ENCODE measurements around the gene CD200. TPM values are rescaled to one million over a fixed set of nuclear protein-coding genes. Genes with fewer than 3 reads are reported as not detected.

CD200 gene
- total RNA-seq, 4 donors from 2014 or later = 2.7 to 5.3 (median 3.6) TPM

DNA sequence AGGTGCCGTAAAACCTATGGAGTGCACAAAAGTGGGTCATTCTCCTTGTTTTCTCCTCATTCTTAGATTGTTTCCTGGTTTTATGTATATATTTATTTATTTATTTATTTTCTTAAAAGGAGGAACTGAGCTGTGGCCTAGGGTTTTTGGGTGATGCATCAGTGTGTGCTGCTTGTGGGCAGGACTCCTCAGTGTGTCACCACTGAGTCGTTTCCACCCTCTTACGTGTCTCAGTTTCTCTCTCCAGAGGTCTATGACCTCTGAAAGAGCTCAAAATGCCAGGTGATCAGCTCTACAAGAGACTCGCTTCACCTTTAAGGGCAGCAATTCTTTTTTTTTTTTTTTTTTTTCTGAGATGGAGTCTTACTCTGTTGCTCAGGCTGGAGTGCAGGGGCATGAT is 72.9 kb downstream of the CD200 start:
- Histone ChIP-seq H3K27me3 (no peaks in the 10 kb centered on the region), H3K27ac (no peak overlapping the region), H3K36me3 (no peaks in the 10 kb centered on the region), H3K4me1 (no peaks in the 10 kb centered on the region), H3K9me3 (no peaks in the 10 kb centered on the region), H3K4me3 (no peak overlapping the region)
- TF ChIP-seq POLR2AphosphoS5 (IDR thresholded peaks at IDR 0.05) (no peak), EP300 (IDR thresholded peaks at IDR 0.05) (no peak), CTCF (IDR thresholded peaks at IDR 0.05) (no peak), POLR2A (IDR thresholded peaks at IDR 0.05) (no peak)
- 81% methylated on average over 4 of the region's 4 CpGs for WGBS
- no peak for DNase-seq (ENCODE audit: low spot score in 2 of 2)

DNA sequence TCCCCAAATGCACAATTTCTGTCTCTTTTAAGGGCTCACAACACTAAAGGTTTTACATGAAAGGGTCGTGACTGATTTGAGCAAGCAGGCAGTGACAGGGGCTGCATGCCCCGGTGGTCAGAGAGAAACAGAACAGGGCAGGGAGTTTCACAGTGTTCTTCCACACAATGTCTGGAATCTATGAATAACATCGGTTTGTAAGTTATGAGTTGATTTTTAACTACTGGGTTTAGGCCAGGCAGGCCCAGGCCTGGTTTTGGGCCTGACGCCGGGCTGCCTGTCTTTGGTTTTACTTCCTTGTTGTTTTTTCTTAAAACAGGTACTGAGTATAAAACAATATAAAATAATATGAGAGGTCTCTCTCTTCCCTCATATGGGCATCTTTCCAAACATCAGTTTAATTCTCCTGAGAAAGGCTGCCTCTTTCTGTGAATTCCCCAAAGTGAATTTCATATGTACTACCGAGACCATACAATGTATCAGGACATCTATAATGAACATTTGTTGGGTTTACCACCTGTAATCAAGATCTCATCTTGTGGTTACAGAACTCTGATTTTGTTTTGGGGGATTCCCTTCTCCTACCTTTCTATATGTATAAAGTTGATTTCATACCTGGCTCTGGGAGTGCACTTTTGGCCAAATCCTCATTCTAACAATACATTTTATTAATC is 74.4 kb downstream of the CD200 start:
- Histone ChIP-seq H3K4me3 (no peak overlapping the region), H3K27me3 (no peaks in the 10 kb centered on the region), H3K4me1 (no peaks in the 10 kb centered on the region), H3K27ac (peak overlapping the region; percentile 58), H3K9me3 (no peaks in the 10 kb centered on the region), H3K36me3 (no peaks in the 10 kb centered on the region)
- DNase-seq (ENCODE audit: low spot score in 2 of 2) = no peak
- 59% methylated on average over 6 of the region's 6 CpGs for WGBS
- TF ChIP-seq EP300 (IDR thresholded peaks at IDR 0.05) (no peak), POLR2AphosphoS5 (IDR thresholded peaks at IDR 0.05) (no peak), POLR2A (IDR thresholded peaks at IDR 0.05) (no peak), CTCF (IDR thresholded peaks at IDR 0.05) (no peak)

- TF ChIP-seq CTCF (IDR thresholded peaks at IDR 0.05) = no peak
- no peak for TF ChIP-seq EP300 (IDR thresholded peaks at IDR 0.05)
- TF ChIP-seq POLR2AphosphoS5 (IDR thresholded peaks at IDR 0.05) = no peak
- no peak for TF ChIP-seq POLR2A (IDR thresholded peaks at IDR 0.05)
- Histone ChIP-seq H3K4me3 (no peak overlapping the region), H3K9me3 (no peaks in the 10 kb centered on the region), H3K4me1 (no peaks in the 10 kb centered on the region), H3K36me3 (no peaks in the 10 kb centered on the region), H3K27ac (no peak overlapping the region), H3K27me3 (no peaks in the 10 kb centered on the region)
- 86% methylated on average over 2 of the region's 2 CpGs for WGBS
- DNase-seq (ENCODE audit: low spot score in 2 of 2) = no peak
Measured at GRCh38 chr3:112407888-112408702, 75.1 kb downstream of the CD200 start.

GRCh38 chr3:112409041-112409440 is 76.1 kb downstream of the CD200 start:
- Histone ChIP-seq H3K9me3 (no peaks in the 10 kb centered on the region), H3K4me3 (no peak overlapping the region), H3K27me3 (no peaks in the 10 kb centered on the region), H3K4me1 (no peaks in the 10 kb centered on the region), H3K27ac (no peak overlapping the region), H3K36me3 (no peaks in the 10 kb centered on the region)
- TF ChIP-seq CTCF (IDR thresholded peaks at IDR 0.05) (no peak), POLR2A (IDR thresholded peaks at IDR 0.05) (no peak), POLR2AphosphoS5 (IDR thresholded peaks at IDR 0.05) (no peak), EP300 (IDR thresholded peaks at IDR 0.05) (no peak)
- DNase-seq (ENCODE audit: low spot score in 2 of 2) = no peak
- 61% methylated on average over 4 of the region's 4 CpGs for WGBS

GRCh38 chr3:112411425-112411824 is 78.5 kb downstream of the CD200 start:
- Histone ChIP-seq H3K27me3 (no peaks in the 10 kb centered on the region), H3K9me3 (no peaks in the 10 kb centered on the region), H3K27ac (no peak overlapping the region), H3K4me3 (no peak overlapping the region), H3K4me1 (no peaks in the 10 kb centered on the region), H3K36me3 (no peaks in the 10 kb centered on the region)
- WGBS = 68% methylated on average over 3 of the region's 3 CpGs
- TF ChIP-seq POLR2AphosphoS5 (IDR thresholded peaks at IDR 0.05) = no peak
- TF ChIP-seq POLR2A (IDR thresholded peaks at IDR 0.05) = no peak
- TF ChIP-seq CTCF (IDR thresholded peaks at IDR 0.05) = no peak
- TF ChIP-seq EP300 (IDR thresholded peaks at IDR 0.05) = no peak
- no peak for DNase-seq (ENCODE audit: low spot score in 2 of 2)

All from suprapubic skin (tissue), 4 donors.